Pulmonary artery endothelial cell (primary cell): ENCODE data around the gene P2RX3. TPM values are rescaled to one million over a fixed set of nuclear protein-coding genes. Genes with fewer than 3 reads are reported as not detected.

Source experiments
- DNase-seq: peaks from one replicate; pipeline ENCODE4 v3.0.0-alpha.2; 2011; ENCODE audit warnings: low read depth, low spot score
- total RNA-seq: library from RNA; depleted of rRNA; stranded (reverse); fragments of >200 nt; gene quantifications from 2 replicates; pipeline ENCODE4 v1.2.3, GENCODE V29; 2014

P2RX3 gene
- total RNA-seq, 1 donor from 2014 or later = not detected

DNA sequence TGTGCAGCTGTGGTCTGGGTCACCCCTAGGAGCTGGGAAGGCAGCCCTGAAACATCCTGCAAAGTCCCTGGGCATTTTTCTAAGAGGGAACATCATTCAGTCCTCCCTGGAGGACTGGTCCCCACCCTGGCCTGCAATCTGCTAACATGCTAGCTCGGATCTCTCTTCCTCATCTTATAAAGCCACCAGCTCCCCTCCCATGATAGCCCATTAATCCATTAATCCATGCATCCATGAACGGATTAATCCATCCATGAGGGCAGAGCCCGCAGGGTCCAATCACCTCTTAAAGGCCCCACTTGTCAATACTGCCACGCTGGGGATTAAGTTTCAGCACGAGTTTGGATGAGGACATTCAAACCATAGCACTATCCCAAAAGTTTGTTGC is 30.7 kb downstream of the P2RX3 start:
- DNase-seq = no peak

GRCh38 chr11:57370251-57370650 is 32.1 kb downstream of the P2RX3 start:
- DNase-seq = no peak

- no peak for DNase-seq
Measured at GRCh38 chr11:57370941-57371340, 32.8 kb downstream of the P2RX3 start.

DNA sequence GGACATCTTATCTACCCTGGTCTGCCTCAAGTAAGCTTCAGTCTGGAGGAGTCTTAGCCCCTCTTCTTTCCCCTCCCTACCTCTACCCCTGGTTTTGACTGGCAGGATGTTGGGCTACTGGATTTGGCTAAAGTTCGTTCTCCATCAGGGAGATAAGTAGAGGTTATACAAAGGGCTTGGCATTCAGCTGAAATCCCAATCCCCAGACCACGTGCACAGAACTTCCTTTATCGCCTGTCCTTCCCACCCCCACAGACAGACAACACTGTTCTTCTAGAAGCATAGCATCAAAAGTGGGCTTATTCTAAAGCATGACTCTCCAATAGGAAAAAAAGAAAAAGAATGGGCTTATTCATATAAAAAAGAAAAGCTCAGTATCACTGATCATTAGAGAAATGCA is 35.0 kb downstream of the P2RX3 start:
- DNase-seq = no peak

DNA sequence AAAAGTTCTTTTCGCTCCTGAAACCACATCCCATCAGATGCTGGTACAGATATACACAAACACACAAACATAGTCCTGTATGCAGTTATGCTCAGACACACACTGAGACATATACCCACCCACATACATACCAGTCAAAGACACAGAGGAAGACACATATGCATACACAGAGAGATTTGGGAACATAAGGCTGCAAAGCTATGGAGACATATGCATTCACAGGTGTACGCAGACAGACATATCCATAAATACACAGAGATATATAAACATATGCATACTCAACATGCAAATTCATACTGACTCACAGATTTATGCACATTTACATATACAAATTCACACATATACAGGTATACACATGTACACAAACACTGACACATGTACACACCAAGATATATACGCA is 36.8 kb downstream of the P2RX3 start:
- no peak for DNase-seq

GRCh38 chr11:57375490-57375889 is 37.3 kb downstream of the P2RX3 start:
- no peak for DNase-seq

GRCh38 chr11:57376095-57377090 is 38.2 kb downstream of the P2RX3 start:
- no peak for DNase-seq

GRCh38 chr11:57377107-57377506 is 39.0 kb downstream of the P2RX3 start:
- DNase-seq = no peak

GRCh38 chr11:57378186-57378585 is 40.0 kb downstream of the P2RX3 start:
- DNase-seq = no peak

GRCh38 chr11:57379732-57380131 is 41.6 kb downstream of the P2RX3 start:
- DNase-seq = no peak

- no peak for DNase-seq
Measured at GRCh38 chr11:57380975-57381374, 42.8 kb downstream of the P2RX3 start, which contains the start of gene PRG3. PRG3 (minus strand) TSS chr11:57381150; CDS start chr11:57380708, 442 bp downstream.

DNA sequence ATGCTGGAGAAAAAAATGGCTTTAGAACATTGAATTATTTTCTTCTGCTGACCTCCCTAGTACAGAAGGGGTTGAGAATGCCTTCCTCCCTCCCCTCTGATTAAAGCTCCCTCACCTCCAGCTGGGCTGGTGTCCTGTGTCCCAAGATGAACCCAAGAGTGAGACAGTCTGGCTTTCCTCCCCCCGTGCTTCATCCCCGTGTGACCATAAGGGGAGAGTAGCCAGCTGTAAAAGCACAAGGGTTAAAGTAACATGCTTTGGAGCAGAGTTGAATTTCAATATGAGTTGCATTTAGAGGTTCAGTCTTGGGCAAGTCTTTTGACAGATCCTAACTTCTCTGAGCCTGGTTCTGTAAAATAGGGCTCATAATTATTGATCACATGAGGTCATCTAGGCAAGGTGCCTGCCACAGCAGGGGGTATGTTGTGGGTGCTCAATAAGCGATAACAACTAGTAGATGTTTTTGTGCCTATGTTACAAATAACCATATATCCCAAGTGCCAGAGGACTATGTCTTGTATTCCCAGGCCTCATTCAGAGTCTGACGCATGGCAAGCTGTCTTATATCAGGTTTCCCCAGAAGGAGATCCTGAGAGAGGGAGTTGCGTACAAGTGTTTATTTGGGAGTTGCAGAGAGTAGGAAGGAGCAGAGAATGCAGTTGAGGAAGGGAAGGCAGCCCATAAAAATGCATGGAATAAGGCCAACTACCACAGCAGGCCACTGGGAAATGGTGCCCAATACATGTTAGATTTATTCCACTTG is 48.2 kb downstream of the P2RX3 start:
- no peak for DNase-seq

- peak; percentile 19 for DNase-seq
Measured at GRCh38 chr11:57387289-57388030, 49.3 kb downstream of the P2RX3 start.

GRCh38 chr11:57390535-57390934 is 52.4 kb downstream of the P2RX3 start, which contains the start of gene PRG2:
PRG2 (minus strand) TSS chr11:57390650; CDS start chr11:57389944, 706 bp downstream.
- no peak for DNase-seq

GRCh38 chr11:57391111-57391510 is 53.0 kb downstream of the P2RX3 start:
- no peak for DNase-seq

DNA sequence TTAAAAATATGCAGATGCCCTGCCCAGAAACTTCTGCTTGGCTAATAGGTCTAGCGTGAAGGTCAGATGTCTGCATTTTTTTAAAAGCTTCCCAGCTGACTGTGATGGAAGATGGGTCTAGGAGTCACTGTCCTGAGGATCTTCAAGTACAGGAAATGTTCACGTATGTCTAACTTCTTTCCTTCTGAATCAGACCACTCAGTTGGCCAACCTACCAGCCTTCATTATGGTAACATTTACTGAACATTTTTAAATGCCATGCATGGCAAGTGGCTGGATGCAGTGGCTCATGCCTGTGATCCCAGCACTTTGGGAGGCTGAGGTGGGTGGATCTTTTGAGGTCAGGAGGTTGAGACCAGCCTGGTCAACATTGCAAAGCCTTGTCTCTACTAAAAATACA is 53.4 kb downstream of the P2RX3 start:
- DNase-seq = no peak

DNA sequence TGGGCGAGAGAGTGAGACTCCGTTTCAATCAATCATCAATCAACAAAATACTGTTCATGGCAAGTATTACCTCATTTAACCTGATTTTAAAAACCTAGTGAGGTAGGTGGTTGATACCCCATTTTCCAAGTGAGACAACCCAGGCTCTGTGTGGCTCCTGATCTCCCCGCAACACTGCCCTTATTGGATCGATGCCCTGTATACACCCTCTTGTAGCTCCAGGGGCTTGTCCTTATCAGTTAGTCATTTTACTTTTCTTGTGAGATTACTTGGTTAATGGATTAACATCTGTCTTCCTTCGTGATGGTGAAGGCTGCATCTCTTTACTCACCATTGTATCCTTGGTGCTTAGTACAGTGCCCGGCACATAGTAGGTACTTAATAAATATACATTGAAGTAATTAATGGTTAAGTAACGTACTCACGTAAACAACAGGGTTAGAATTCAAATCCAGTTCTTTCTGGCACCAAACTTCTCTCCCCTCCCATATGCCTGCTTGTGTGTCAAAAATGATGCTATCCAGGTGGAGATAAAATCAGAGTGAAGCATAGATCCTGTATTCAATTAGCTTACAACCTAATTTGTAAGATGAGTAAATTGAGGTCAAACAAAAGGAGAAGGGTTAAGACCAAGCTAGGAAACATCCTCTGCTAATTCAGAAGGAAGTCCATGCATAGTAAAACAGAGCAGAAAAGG is 54.1 kb downstream of the P2RX3 start:
- no peak for DNase-seq

- no peak for DNase-seq
Measured at GRCh38 chr11:57392763-57393105, 54.6 kb downstream of the P2RX3 start.

DNA sequence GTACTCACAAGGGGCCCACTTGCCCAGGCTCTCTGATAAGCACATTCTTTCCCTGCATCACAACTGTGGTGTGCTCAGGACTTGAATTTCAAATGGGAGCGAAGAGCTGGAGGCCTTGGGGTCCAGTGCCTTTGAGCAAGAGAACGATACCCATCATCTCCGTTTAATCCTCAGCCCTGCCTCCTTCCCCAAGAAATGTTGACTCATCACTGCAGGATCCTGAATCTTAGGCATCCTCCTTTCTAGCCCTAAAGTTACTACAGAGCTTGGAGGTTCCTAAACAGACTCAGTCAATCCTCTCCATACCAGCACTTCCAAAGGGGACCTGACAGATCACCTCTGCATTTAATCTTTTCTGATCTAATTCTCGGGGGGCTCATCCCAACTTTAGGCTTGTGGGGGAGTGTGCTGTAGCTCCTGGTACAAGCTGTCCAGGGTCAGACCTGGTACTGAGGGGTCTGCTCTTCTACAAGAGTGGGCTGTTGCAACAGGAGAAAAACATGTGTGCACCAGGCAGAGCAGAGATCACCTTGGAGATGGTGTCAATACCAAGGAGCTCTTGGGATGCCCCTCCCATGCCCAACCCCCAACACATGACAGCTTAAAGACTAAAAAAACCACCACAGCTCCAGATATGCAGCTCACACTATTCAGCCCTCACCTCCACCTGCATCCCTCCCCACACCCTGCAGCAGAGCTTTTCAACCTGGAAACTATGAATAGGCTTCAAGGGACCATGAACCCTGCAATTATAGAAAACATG is 56.2 kb downstream of the P2RX3 start:
- DNase-seq = no peak

DNA sequence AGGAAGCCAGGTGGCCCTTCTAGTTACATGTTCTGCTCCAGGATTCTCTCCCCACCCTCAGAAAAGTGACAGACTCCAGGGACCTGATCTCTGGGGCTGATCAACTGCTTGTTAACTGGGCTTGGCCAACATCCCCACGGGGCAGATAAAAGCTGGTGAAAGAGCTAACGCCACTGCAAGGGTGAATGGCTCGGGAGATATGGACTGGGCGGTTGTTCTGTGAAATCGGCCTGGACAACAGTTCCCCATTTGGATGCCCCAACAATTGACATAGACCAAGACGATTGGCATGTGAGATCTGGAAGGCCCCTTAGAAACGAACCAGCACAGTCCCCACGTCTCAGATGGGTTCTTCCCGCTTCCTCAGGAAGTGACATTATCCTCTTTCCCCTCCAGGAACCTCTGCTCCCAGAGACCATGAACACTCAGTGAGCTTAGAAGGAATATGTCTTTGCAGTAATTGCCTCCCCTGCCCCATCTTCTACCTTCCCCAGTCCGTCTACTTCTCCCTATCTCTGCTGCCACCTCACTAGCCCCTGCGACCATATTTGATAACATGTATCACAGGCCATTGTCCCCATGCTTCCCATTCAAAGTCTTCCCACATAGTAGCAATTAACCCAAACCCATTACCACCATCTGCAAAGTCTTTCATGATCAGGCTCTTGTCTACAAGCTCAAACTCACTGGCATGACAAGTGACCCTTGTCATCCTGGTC is 57.9 kb downstream of the P2RX3 start:
- DNase-seq = no peak
